Right lobe of liver (tissue), 4 donors: ENCODE results near the gene OR2AE1.

Source experiments
- POLR2A ChIP-seq: fragments of 450-650 bp; IDR thresholded peaks from one replicate; pipeline ENCODE4 v1.6.1; 2017; ENCODE audit warnings: antibody characterized with exemption, mild to moderate bottlenecking
- TF ChIP-seq, protein P1 (sequence below), 4 donors: fragments of 200-600 bp in 3 of 4; fragments of 450-650 bp in 1 of 4; IDR thresholded peaks; one replicate each; pipeline versions ENCODE4 v1.5.1 to v1.8.0; 2016 to 2022; ENCODE audit warnings: antibody characterized with exemption in 4 of 4, mild to moderate bottlenecking in 2 of 4
- donor health status: DM: no; HTN: no; CAD: no.
- donor health status: DM: no; HTN: no; CAD: no.
- donor health status: DM: no; HTN: yes; CAD: no.

DNA sequence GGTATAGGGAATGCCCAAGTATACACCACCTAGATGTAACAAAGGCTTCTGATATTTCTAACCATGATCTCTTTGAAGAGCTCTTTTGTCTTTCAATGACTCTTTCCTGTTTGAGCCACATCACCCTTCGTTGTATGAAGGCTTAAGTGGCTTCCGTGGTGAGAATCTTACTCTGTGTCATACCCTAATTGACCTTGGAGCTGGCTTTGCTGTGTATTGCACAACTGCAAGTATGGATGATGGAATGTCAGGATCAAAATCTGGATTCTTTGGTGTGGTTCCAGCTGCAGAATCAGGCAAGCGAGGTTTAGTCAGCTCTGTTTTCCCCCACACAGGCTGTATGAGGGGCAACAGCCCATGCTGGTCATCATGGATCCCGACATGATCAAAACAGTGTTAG is 33.0 kb downstream of the OR2AE1 start:
- TF ChIP-seq, protein P1, sequence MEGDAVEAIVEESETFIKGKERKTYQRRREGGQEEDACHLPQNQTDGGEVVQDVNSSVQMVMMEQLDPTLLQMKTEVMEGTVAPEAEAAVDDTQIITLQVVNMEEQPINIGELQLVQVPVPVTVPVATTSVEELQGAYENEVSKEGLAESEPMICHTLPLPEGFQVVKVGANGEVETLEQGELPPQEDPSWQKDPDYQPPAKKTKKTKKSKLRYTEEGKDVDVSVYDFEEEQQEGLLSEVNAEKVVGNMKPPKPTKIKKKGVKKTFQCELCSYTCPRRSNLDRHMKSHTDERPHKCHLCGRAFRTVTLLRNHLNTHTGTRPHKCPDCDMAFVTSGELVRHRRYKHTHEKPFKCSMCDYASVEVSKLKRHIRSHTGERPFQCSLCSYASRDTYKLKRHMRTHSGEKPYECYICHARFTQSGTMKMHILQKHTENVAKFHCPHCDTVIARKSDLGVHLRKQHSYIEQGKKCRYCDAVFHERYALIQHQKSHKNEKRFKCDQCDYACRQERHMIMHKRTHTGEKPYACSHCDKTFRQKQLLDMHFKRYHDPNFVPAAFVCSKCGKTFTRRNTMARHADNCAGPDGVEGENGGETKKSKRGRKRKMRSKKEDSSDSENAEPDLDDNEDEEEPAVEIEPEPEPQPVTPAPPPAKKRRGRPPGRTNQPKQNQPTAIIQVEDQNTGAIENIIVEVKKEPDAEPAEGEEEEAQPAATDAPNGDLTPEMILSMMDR (IDR thresholded peaks at IDR 0.05), result no peak
- TF ChIP-seq POLR2A, result no peak
